B cell (primary cell): ENCODE measurements around the gene ATXN1. TPM values are rescaled to one million over a fixed set of nuclear protein-coding genes. Genes with fewer than 3 reads are reported as not detected.

Source experiments
- ATAC-seq: fragments of 200-7000 bp; cut with Tn5 transposase; one replicate; pipeline ENCODE4 v1.10.0; 2021; ENCODE audit warnings: low read depth, mild to moderate bottlenecking, moderate number of reproducible peaks, moderate library complexity
- CTCF ChIA-PET: fragments of 350-600 bp; sonication (Branson Sonifier 250); formaldehyde crosslinking; loops from one replicate; lab custom pipeline; 2021; ENCODE audit warnings: antibody characterized with exemption, inconsistent platforms; lab: Charles Lee
- POLR2A ChIA-PET: fragments of 350-600 bp; sonication (Branson Sonifier 250); formaldehyde crosslinking; loops from one replicate; lab custom pipeline; 2021; ENCODE audit warnings: antibody characterized with exemption; lab: Charles Lee
- DNase-seq: peaks from one replicate; pipeline ENCODE4 v3.0.0; 2013
- H2AFZ ChIP-seq: 2 replicates; pipeline ENCODE4 v1.6.1; 2012; ENCODE audit warnings: mild to moderate bottlenecking, low read depth, low read length; ENCODE audit not compliant: insufficient read depth, poor library complexity, severe bottlenecking
- H3K27ac ChIP-seq, 2 donors: 1 replicate in 1 of 2; 2 replicates in 1 of 2; pipeline ENCODE4 v1.5.1; 2012 to 2013; ENCODE audit warnings: low read length in 2 of 2, mild to moderate bottlenecking in 2 of 2, moderate library complexity in 1 of 2
- H3K27me3 ChIP-seq, 4 experiments: fragments of 200-600 bp in 1 of 4; sonication (generic) in 1 of 4; replicated peaks in 1 of 4; 1 replicate in 2 of 4; 2 replicates in 2 of 4; pipeline versions ENCODE4 v1.6.1 to v1.7.0; 2013 to 2016; ENCODE audit warnings: low read length in 3 of 4, mild to moderate bottlenecking in 2 of 4, mixed read lengths in 1 of 4, moderate library complexity in 1 of 4; ENCODE audit not compliant: insufficient read depth in 4 of 4, control insufficient read depth in 3 of 4; ENCODE audit errors: control extremely low read depth in 1 of 4
- H3K36me3 ChIP-seq, 2 experiments: replicated peaks in 1 of 2; 1 replicate in 1 of 2; 2 replicates in 1 of 2; pipeline versions ENCODE4 v1.6.1 to v1.7.1; 2013; ENCODE audit warnings: low read length in 1 of 2; ENCODE audit not compliant: insufficient read depth in 2 of 2, control insufficient read depth in 1 of 2; ENCODE audit errors: control extremely low read depth in 1 of 2, extremely low read depth in 1 of 2
- H3K4me1 ChIP-seq, 2 donors: fragments of 200-600 bp in 1 of 2; sonication (generic) in 1 of 2; 1 replicate in 1 of 2; 2 replicates in 1 of 2; pipeline versions ENCODE4 v1.5.1 to v1.6.1; 2013 to 2017; ENCODE audit warnings: low read length in 2 of 2; ENCODE audit not compliant: control insufficient read depth in 2 of 2, insufficient read depth in 2 of 2
- H3K4me2 ChIP-seq: replicated peaks from 2 replicates; pipeline ENCODE3; 2012; ENCODE audit warnings: mild to moderate bottlenecking, low read depth, low read length; ENCODE audit not compliant: poor library complexity, severe bottlenecking
- H3K4me3 ChIP-seq, 5 experiments: fragments of 200-600 bp in 1 of 5; sonication (generic) in 1 of 5; 1 replicate in 3 of 5; 2 replicates in 2 of 5; pipeline versions ENCODE4 v1.5.1 to v1.7.0; 2011 to 2016; ENCODE audit warnings: low read length in 4 of 5, mild to moderate bottlenecking in 4 of 5, low read depth in 2 of 5, control low read depth in 1 of 5, moderate library complexity in 1 of 5; ENCODE audit not compliant: insufficient read depth in 1 of 5; ENCODE audit errors: control extremely low read depth in 1 of 5, extremely low read depth in 1 of 5
- H3K79me2 ChIP-seq: fragments of 200-600 bp; sonication (generic); one replicate; pipeline ENCODE4 v1.6.0; 2016; ENCODE audit warnings: low read length; ENCODE audit not compliant: control insufficient read depth, insufficient read depth
- H3K9ac ChIP-seq: fragments of 200-600 bp; sonication (generic); 2 replicates; pipeline ENCODE4 v1.6.1; 2017; ENCODE audit warnings: mild to moderate bottlenecking, low read length, moderate library complexity
- H3K9me3 ChIP-seq, 3 donors: one replicate each; pipeline versions ENCODE4 v1.6.1 to v1.7.1; 2013; ENCODE audit warnings: low read length in 2 of 3; ENCODE audit not compliant: control insufficient read depth in 2 of 3, insufficient read depth in 1 of 3; ENCODE audit errors: control extremely low read depth in 1 of 3
- H4K20me1 ChIP-seq: 2 replicates; pipeline ENCODE4 v1.6.0; 2012; ENCODE audit warnings: mild to moderate bottlenecking, low read length; ENCODE audit not compliant: insufficient read depth, control insufficient read depth, poor library complexity, severe bottlenecking
- H3K27ac Mint-ChIP-seq: one replicate; pipeline ENCODE4 v1.8.0; 2021; ENCODE audit warnings: mixed read lengths
- H3K27me3 Mint-ChIP-seq: one replicate; pipeline ENCODE4 v1.8.0; 2021; ENCODE audit warnings: mixed read lengths
- H3K4me1 Mint-ChIP-seq: one replicate; pipeline ENCODE4 v1.8.0; 2021; ENCODE audit warnings: mixed read lengths
- H3K4me3 Mint-ChIP-seq: one replicate; pipeline ENCODE4 v1.8.0; 2021; ENCODE audit warnings: mixed read lengths
- H3K9me3 Mint-ChIP-seq: one replicate; pipeline ENCODE4 v1.8.0; 2022; ENCODE audit warnings: mixed read lengths; ENCODE audit not compliant: insufficient read depth
- EZH2 ChIP-seq: IDR thresholded peaks from 2 replicates; pipeline ENCODE4 v1.6.1; 2012; ENCODE audit warnings: borderline replicate concordance, low read depth, mild to moderate bottlenecking, moderate library complexity, low read length; ENCODE audit not compliant: insufficient read depth, poor library complexity, severe bottlenecking
- WGBS: methylation state at CpG from one replicate; pipeline ENCODE4 v1.1.5; 2013; ENCODE audit warnings: missing lambda C conversion rate; ENCODE audit not compliant: insufficient coverage; 5-methylcytosine and 5-hydroxymethylcytosine counted together
- intact Hi-C: fragments of 100-400 bp; cut with micrococcal nuclease; formaldehyde crosslinking; loops from one replicate; pipeline ENCODE4 v1.10.0; 2022
- polyA plus RNA-seq: library from polyadenylated mRNA; depleted of rRNA; stranded (reverse); fragments of >200 nt; gene quantifications from 2 replicates; pipeline ENCODE4 v1.2.3, GENCODE V29; 2012
- total RNA-seq, 2 donors: library from RNA; stranded (reverse); fragments of 120-200 nt in 1 of 2; gene quantifications; 1 replicate in 1 of 2; 2 replicates in 1 of 2; pipeline versions ENCODE4 v1.2.3 to v1.2.4, GENCODE V29; 2013 to 2022
- TF ChIP-seq, protein P1 (sequence below): fragments of 200-600 bp; IDR thresholded peaks from one replicate; pipeline ENCODE4 v1.8.0; 2022; ENCODE audit warnings: antibody characterized with exemption, mild to moderate bottlenecking

Gene ATXN1
- total and polyA plus RNA-seq, 2 donors (not counting 1 experiment from before 2014, with no cell fraction given), result 5.7 to 63.8 TPM

DNA sequence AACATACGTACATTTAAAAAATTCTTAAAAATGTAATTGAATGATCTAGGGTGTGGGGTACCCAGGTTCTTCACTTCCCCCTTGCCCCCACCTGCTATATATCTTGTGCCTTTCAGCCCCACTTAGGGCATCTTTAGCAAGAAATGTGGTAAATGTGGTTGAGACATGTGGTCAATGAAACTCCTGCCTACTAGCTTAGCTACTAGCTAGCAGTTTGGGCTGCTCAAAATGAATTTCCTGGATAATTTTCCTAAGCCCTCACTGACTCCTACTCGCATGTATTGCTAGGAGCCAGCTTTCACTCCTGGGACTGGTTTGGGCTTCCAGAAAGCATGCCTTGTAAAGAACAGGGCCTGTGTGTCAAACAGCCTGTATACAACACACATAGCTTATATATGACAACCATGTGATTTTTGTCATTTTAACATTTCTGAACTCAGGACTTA lies 257.3 kb downstream of the ATXN1 start:
- Histone ChIP-seq H3K27ac (no peak overlapping the region), H3K4me1 (peaks cover 12 to 14% of the 10 kb centered on the region in 2 donors), H3K79me2 (no peaks in the 10 kb centered on the region), H2AFZ (no peak overlapping the region), H3K27me3 (no peaks in the 10 kb centered on the region), H3K4me2 (peak overlapping the region; percentile 24), H3K36me3 (no peaks in the 10 kb centered on the region), H3K9ac (no peak overlapping the region), H3K9me3 (peaks cover 1 to 8% (median 3%) of the 10 kb centered on the region in 3 donors), H3K4me3 (no peak overlapping the region), H4K20me1 (no peaks in the 10 kb centered on the region)
- CTCF ChIA-PET, result interaction anchor here (0.7 to 4.1 kb wide), 15 partner anchors 8 to 852 kb away, joined by 3 to 24 read pairs (median 4); partner anchors contain the start of gene ATXN1
- WGBS, result 13% methylated on average over 1 of the region's 2 CpGs
- H3K4me3 Mint-ChIP-seq, result peak overlapping the region; percentile 81
- H3K9me3 Mint-ChIP-seq, result no peaks in the 10 kb centered on the region
- intact Hi-C loops, result loop anchor here (2.0 kb wide), 2 partner anchors 83 to 97 kb away; no protein-coding TSS in a partner anchor
- peak; percentile 57 for DNase-seq
- peak overlapping the region; percentile 90 for H3K27ac Mint-ChIP-seq
- peak; percentile 66 for ATAC-seq
- H3K4me1 Mint-ChIP-seq, result peaks cover 36% of the 10 kb centered on the region
- POLR2A ChIA-PET, result interaction anchor here (1.1 kb wide), 1 partner anchor 8 kb away, joined by 3 read pairs; no protein-coding TSS in a partner anchor
- no peaks in the 10 kb centered on the region for H3K27me3 Mint-ChIP-seq
- TF ChIP-seq, protein P1, sequence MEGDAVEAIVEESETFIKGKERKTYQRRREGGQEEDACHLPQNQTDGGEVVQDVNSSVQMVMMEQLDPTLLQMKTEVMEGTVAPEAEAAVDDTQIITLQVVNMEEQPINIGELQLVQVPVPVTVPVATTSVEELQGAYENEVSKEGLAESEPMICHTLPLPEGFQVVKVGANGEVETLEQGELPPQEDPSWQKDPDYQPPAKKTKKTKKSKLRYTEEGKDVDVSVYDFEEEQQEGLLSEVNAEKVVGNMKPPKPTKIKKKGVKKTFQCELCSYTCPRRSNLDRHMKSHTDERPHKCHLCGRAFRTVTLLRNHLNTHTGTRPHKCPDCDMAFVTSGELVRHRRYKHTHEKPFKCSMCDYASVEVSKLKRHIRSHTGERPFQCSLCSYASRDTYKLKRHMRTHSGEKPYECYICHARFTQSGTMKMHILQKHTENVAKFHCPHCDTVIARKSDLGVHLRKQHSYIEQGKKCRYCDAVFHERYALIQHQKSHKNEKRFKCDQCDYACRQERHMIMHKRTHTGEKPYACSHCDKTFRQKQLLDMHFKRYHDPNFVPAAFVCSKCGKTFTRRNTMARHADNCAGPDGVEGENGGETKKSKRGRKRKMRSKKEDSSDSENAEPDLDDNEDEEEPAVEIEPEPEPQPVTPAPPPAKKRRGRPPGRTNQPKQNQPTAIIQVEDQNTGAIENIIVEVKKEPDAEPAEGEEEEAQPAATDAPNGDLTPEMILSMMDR, result no peak
- TF ChIP-seq EZH2, result no peak

DNA sequence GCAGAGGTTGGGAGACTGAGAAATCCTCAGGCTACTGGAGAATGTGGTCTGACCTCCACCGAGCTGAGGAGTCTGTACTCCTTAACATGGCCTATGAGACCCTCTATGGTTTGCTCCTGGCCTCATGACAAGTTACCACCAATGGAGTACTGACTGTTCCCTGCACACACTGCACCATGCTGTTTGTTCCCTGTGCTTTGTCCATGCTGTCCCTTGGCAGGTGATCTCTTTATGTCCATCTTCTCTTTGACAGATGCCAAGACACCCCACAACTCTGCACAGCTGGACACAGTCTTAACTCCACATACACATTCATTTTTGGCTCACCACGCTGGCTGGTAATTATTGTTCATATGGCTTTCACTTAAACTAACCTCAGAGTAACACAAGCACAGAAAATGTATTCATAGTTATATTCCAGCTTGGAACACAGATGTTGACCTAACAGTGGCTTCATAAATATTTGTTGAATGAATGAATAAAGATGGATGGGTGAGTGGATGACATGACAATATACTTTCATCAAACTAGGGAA lies 258.0 kb downstream of the ATXN1 start:
- Mint-ChIP-seq H3K4me3 (peak overlapping the region; percentile 0), H3K27ac (no peak overlapping the region), H3K27me3 (no peaks in the 10 kb centered on the region), H3K4me1 (peaks cover 32% of the 10 kb centered on the region), H3K9me3 (peaks cover 1% of the 10 kb centered on the region)
- Histone ChIP-seq H3K9me3 (peaks cover 1 to 9% (median 3%) of the 10 kb centered on the region in 3 donors), H3K9ac (no peak overlapping the region), H3K27me3 (no peaks in the 10 kb centered on the region), H3K27ac (no peak overlapping the region), H3K4me1 (peaks cover 12 to 14% of the 10 kb centered on the region in 2 donors), H3K4me3 (no peak overlapping the region), H4K20me1 (no peaks in the 10 kb centered on the region), H3K4me2 (no peak overlapping the region), H3K79me2 (no peaks in the 10 kb centered on the region), H3K36me3 (no peaks in the 10 kb centered on the region), H2AFZ (no peak overlapping the region)
- no peak for TF ChIP-seq EZH2
- TF ChIP-seq, protein P1, result no peak
- ChIA-PET POLR2A (no interaction called here), CTCF (interaction anchor here (0.7 to 4.1 kb wide), 6 partner anchors 10 to 851 kb away, joined by 3 to 24 read pairs (median 4); no protein-coding TSS in a partner anchor)
- intact Hi-C loops, result no loop called here
- WGBS, result 100% methylated on average over 1 of the region's 2 CpGs
- DNase-seq, result no peak
- no peak for ATAC-seq
